Measurements from ENCODE around the gene TXK.

Gene TXK

GRCh38 chr4:48090621-48091020 lies 43.4 kb downstream of the TXK start:
- Histone ChIP-seq H3K36me3 (ENCODE audit: control insufficient read depth, insufficient read depth, low read length) (no peaks in the 10 kb centered on the region), H3K9me3 (ENCODE audit: control insufficient read depth, low read length) (no peaks in the 10 kb centered on the region), H3K9ac (ENCODE audit: low read length) (no peak overlapping the region), H3K4me1 (ENCODE audit: control insufficient read depth, insufficient read depth, low read length) (no peaks in the 10 kb centered on the region), H3K4me3 (ENCODE audit: low read length) (no peak overlapping the region), H3K27me3 (ENCODE audit: control insufficient read depth, insufficient read depth, low read length) (no peaks in the 10 kb centered on the region)

GRCh38 chr4:48085821-48086589 lies 48.0 kb downstream of the TXK start:
- Histone ChIP-seq H3K4me1 (ENCODE audit: control insufficient read depth, insufficient read depth, low read length) (no peaks in the 10 kb centered on the region), H3K9me3 (ENCODE audit: control insufficient read depth, low read length) (no peaks in the 10 kb centered on the region), H3K4me3 (ENCODE audit: low read length) (no peak overlapping the region), H3K27me3 (ENCODE audit: control insufficient read depth, insufficient read depth, low read length) (no peaks in the 10 kb centered on the region), H3K9ac (ENCODE audit: low read length) (no peak overlapping the region), H3K36me3 (ENCODE audit: control insufficient read depth, insufficient read depth, low read length) (no peaks in the 10 kb centered on the region)

DNA sequence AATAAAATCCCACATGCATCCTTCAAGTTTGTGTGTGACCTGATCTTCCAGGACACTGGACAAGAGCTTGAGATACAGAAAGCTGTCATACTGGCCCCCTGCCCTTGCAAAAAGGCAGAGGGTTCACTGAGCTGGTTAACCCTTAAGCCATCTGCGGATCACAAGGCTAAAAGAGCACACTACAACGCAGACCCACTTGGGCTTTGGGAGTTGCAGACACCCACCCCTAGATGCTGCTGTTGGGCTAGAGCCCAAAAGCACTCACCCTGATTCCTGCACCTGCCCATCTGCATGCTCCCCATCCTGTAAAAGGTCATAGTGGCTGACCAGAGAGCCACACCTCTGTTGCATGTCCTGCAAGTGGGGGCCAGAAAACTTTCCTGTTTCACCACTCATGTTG lies 51.1 kb downstream of the TXK start:
- H3K4me1 ChIP-seq (ENCODE audit: control insufficient read depth, insufficient read depth, low read length), result no peaks in the 10 kb centered on the region
- no peaks in the 10 kb centered on the region for H3K9me3 ChIP-seq (ENCODE audit: control insufficient read depth, low read length)
- H3K36me3 ChIP-seq (ENCODE audit: control insufficient read depth, insufficient read depth, low read length), result no peaks in the 10 kb centered on the region
- H3K27me3 ChIP-seq (ENCODE audit: control insufficient read depth, insufficient read depth, low read length), result no peaks in the 10 kb centered on the region
- H3K4me3 ChIP-seq (ENCODE audit: low read length), result no peak overlapping the region
- H3K9ac ChIP-seq (ENCODE audit: low read length), result no peak overlapping the region

GRCh38 chr4:48081196-48081595 lies 52.9 kb downstream of the TXK start:
- H3K36me3 ChIP-seq (ENCODE audit: control insufficient read depth, insufficient read depth, low read length), result no peaks in the 10 kb centered on the region
- H3K9me3 ChIP-seq (ENCODE audit: control insufficient read depth, low read length), result no peaks in the 10 kb centered on the region
- no peaks in the 10 kb centered on the region for H3K4me1 ChIP-seq (ENCODE audit: control insufficient read depth, insufficient read depth, low read length)
- H3K4me3 ChIP-seq (ENCODE audit: low read length), result no peak overlapping the region
- no peak overlapping the region for H3K9ac ChIP-seq (ENCODE audit: low read length)
- H3K27me3 ChIP-seq (ENCODE audit: control insufficient read depth, insufficient read depth, low read length), result no peaks in the 10 kb centered on the region

DNA sequence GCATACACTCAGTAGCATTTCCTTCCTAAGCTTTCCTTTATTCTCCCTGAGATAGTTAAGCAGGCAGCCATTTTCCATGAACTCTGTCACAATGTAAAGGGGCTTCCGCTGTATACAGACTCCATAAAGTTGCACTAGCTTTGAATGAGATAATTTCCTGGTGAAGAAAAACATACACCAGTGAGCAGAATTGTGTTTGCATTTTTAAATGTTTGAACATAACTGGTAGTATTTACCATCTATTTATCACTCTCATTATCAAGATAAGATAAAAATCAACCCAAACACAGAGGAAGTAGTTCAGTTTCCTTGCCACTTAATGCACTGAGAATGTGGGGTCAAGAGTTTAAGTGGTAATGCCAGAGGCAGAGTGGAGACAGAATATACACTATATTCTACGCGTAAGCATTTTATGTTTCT lies 54.1 kb downstream of the TXK start:
- no peak overlapping the region for H3K9ac ChIP-seq (ENCODE audit: low read length)
- peaks cover 5% of the 10 kb centered on the region for H3K4me1 ChIP-seq (ENCODE audit: control insufficient read depth, insufficient read depth, low read length)

GRCh38 chr4:48078862-48079655 lies 55.0 kb downstream of the TXK start:
- H3K36me3 ChIP-seq (ENCODE audit: control insufficient read depth, insufficient read depth, low read length), result no peaks in the 10 kb centered on the region
- H3K9me3 ChIP-seq (ENCODE audit: control insufficient read depth, low read length), result no peaks in the 10 kb centered on the region
- peaks cover 8% of the 10 kb centered on the region for H3K4me1 ChIP-seq (ENCODE audit: control insufficient read depth, insufficient read depth, low read length)
- H3K27me3 ChIP-seq (ENCODE audit: control insufficient read depth, insufficient read depth, low read length), result no peaks in the 10 kb centered on the region
- H3K4me3 ChIP-seq (ENCODE audit: low read length), result no peak overlapping the region
- H3K9ac ChIP-seq (ENCODE audit: low read length), result no peak overlapping the region

More for the DNA sequence above, 54.1 kb downstream of the TXK start:
- no peaks in the 10 kb centered on the region for H3K36me3 ChIP-seq (ENCODE audit: control insufficient read depth, insufficient read depth, low read length)
- H3K4me3 ChIP-seq (ENCODE audit: low read length), result no peak overlapping the region
- no peaks in the 10 kb centered on the region for H3K27me3 ChIP-seq (ENCODE audit: control insufficient read depth, insufficient read depth, low read length)
- no peaks in the 10 kb centered on the region for H3K9me3 ChIP-seq (ENCODE audit: control insufficient read depth, low read length)

DNA sequence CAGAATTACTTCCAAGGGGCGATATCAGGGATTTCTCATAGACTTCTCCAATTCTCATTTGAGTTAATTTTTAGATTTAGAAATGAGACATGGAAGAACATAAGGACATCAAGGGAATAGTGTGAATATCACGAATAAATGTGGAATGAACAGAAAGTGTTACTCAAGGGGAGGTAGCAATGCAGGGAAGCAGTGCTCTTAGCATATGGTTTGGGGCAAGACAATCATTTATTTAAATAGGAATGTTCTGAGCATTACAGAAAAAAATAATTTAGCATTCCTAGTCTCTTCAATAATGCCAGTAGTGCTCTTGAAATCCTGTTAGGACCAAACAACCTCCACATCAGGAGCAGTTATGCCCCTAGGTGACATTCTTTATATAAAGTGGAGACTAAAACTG lies 55.6 kb downstream of the TXK start:
- Histone ChIP-seq H3K4me3 (ENCODE audit: low read length) (no peak overlapping the region), H3K4me1 (ENCODE audit: control insufficient read depth, insufficient read depth, low read length) (peaks cover 8% of the 10 kb centered on the region), H3K9me3 (ENCODE audit: control insufficient read depth, low read length) (no peaks in the 10 kb centered on the region), H3K27me3 (ENCODE audit: control insufficient read depth, insufficient read depth, low read length) (no peaks in the 10 kb centered on the region), H3K9ac (ENCODE audit: low read length) (no peak overlapping the region), H3K36me3 (ENCODE audit: control insufficient read depth, insufficient read depth, low read length) (no peaks in the 10 kb centered on the region)

GRCh38 chr4:48074657-48075056 lies 59.4 kb downstream of the TXK start:
- Histone ChIP-seq H3K9ac (ENCODE audit: low read length) (no peak overlapping the region), H3K4me3 (ENCODE audit: low read length) (no peak overlapping the region), H3K4me1 (ENCODE audit: control insufficient read depth, insufficient read depth, low read length) (peaks cover 23% of the 10 kb centered on the region), H3K9me3 (ENCODE audit: control insufficient read depth, low read length) (no peaks in the 10 kb centered on the region), H3K36me3 (ENCODE audit: control insufficient read depth, insufficient read depth, low read length) (no peaks in the 10 kb centered on the region), H3K27me3 (ENCODE audit: control insufficient read depth, insufficient read depth, low read length) (no peaks in the 10 kb centered on the region)

- Histone ChIP-seq H3K9me3 (ENCODE audit: control insufficient read depth, low read length) (no peaks in the 10 kb centered on the region), H3K4me3 (ENCODE audit: low read length) (no peak overlapping the region), H3K4me1 (ENCODE audit: control insufficient read depth, insufficient read depth, low read length) (peaks cover 23% of the 10 kb centered on the region), H3K36me3 (ENCODE audit: control insufficient read depth, insufficient read depth, low read length) (no peaks in the 10 kb centered on the region), H3K9ac (ENCODE audit: low read length) (no peak overlapping the region), H3K27me3 (ENCODE audit: control insufficient read depth, insufficient read depth, low read length) (no peaks in the 10 kb centered on the region)
Measured at GRCh38 chr4:48073567-48074103, 60.4 kb downstream of the TXK start.

GRCh38 chr4:48071191-48071590 lies 62.9 kb downstream of the TXK start:
- H3K9me3 ChIP-seq (ENCODE audit: control insufficient read depth, low read length), result no peaks in the 10 kb centered on the region
- H3K36me3 ChIP-seq (ENCODE audit: control insufficient read depth, insufficient read depth, low read length), result no peaks in the 10 kb centered on the region
- no peaks in the 10 kb centered on the region for H3K27me3 ChIP-seq (ENCODE audit: control insufficient read depth, insufficient read depth, low read length)
- peaks cover 23% of the 10 kb centered on the region for H3K4me1 ChIP-seq (ENCODE audit: control insufficient read depth, insufficient read depth, low read length)
- no peak overlapping the region for H3K4me3 ChIP-seq (ENCODE audit: low read length)
- H3K9ac ChIP-seq (ENCODE audit: low read length), result no peak overlapping the region

GRCh38 chr4:48069026-48069425 lies 65.0 kb downstream of the TXK start:
- H3K27me3 ChIP-seq (ENCODE audit: control insufficient read depth, insufficient read depth, low read length), result no peaks in the 10 kb centered on the region
- peaks cover 16% of the 10 kb centered on the region for H3K4me1 ChIP-seq (ENCODE audit: control insufficient read depth, insufficient read depth, low read length)
- no peak overlapping the region for H3K9ac ChIP-seq (ENCODE audit: low read length)
- no peak overlapping the region for H3K4me3 ChIP-seq (ENCODE audit: low read length)
- H3K9me3 ChIP-seq (ENCODE audit: control insufficient read depth, low read length), result no peaks in the 10 kb centered on the region
- no peaks in the 10 kb centered on the region for H3K36me3 ChIP-seq (ENCODE audit: control insufficient read depth, insufficient read depth, low read length)

GRCh38 chr4:48068182-48068581 lies 65.9 kb downstream of the TXK start:
- Histone ChIP-seq H3K27me3 (ENCODE audit: control insufficient read depth, insufficient read depth, low read length) (no peaks in the 10 kb centered on the region), H3K36me3 (ENCODE audit: control insufficient read depth, insufficient read depth, low read length) (no peaks in the 10 kb centered on the region), H3K4me1 (ENCODE audit: control insufficient read depth, insufficient read depth, low read length) (peaks cover 16% of the 10 kb centered on the region), H3K4me3 (ENCODE audit: low read length) (no peak overlapping the region), H3K9me3 (ENCODE audit: control insufficient read depth, low read length) (no peaks in the 10 kb centered on the region), H3K9ac (ENCODE audit: low read length) (no peak overlapping the region)

Data from mucosa of stomach (tissue), 1 donor.